CD4-positive, alpha-beta T cell (primary cell): Measurements from ENCODE around the gene SIX1. TPM values are rescaled to one million over a fixed set of nuclear protein-coding genes. Genes with fewer than 3 reads are reported as not detected.

Experiments used
- ATAC-seq: fragments of 200-7000 bp; cut with Tn5 transposase; one replicate; pipeline ENCODE4 v1.10.0; 2022; ENCODE audit warnings: mild to moderate bottlenecking; ENCODE audit not compliant: poor library complexity
- CTCF ChIA-PET: fragments of 350-600 bp; sonication (Branson Sonifier 250); formaldehyde crosslinking; loops from one replicate; lab custom pipeline; 2021; ENCODE audit warnings: antibody characterized with exemption, inconsistent platforms; lab: Charles Lee
- POLR2A ChIA-PET: fragments of 350-600 bp; sonication (Branson Sonifier 250); formaldehyde crosslinking; loops from one replicate; lab custom pipeline; 2021; ENCODE audit warnings: antibody characterized with exemption, inconsistent platforms; lab: Charles Lee
- DNase-seq, 14 experiments: peaks; one replicate each; pipeline ENCODE4 v3.0.0-alpha.2; 2013 to 2020; ENCODE audit warnings: mixed read lengths in 2 of 14
- H3K27ac ChIP-seq, 2 donors: one replicate each; pipeline versions ENCODE4 v1.5.1 to v1.7.0; 2013; ENCODE audit warnings: low read length in 2 of 2, low read depth in 1 of 2, mild to moderate bottlenecking in 1 of 2
- H3K27me3 ChIP-seq, 2 experiments: 1 replicate in 1 of 2; 2 replicates in 1 of 2; pipeline versions ENCODE4 v1.6.1 to v1.7.0; 2013; ENCODE audit warnings: low read length in 2 of 2, control low read depth in 1 of 2, mild to moderate bottlenecking in 1 of 2, moderate library complexity in 1 of 2; ENCODE audit not compliant: insufficient read depth in 2 of 2, control insufficient read depth in 1 of 2
- H3K36me3 ChIP-seq: one replicate; pipeline ENCODE4 v1.6.1; 2013; ENCODE audit warnings: low read length, control low read depth; ENCODE audit not compliant: insufficient read depth
- H3K4me1 ChIP-seq: one replicate; pipeline ENCODE4 v1.6.1; 2013; ENCODE audit warnings: low read length, control low read depth; ENCODE audit not compliant: insufficient read depth
- H3K4me3 ChIP-seq: one replicate; pipeline ENCODE4 v1.5.1; 2013; ENCODE audit warnings: mild to moderate bottlenecking, low read length, moderate library complexity
- H3K9me3 ChIP-seq, 2 experiments: 1 replicate in 1 of 2; 2 replicates in 1 of 2; pipeline versions ENCODE4 v1.6.1 to v1.7.0; 2013; ENCODE audit warnings: low read length in 2 of 2, mild to moderate bottlenecking in 2 of 2, control low read depth in 1 of 2, moderate library complexity in 1 of 2; ENCODE audit not compliant: control insufficient read depth in 1 of 2, insufficient read depth in 1 of 2
- H3K27ac Mint-ChIP-seq: one replicate; pipeline ENCODE4 v1.8.0; 2020; ENCODE audit warnings: mixed read lengths
- H3K27me3 Mint-ChIP-seq: one replicate; pipeline ENCODE4 v1.8.0; 2021; ENCODE audit warnings: mixed read lengths
- H3K36me3 Mint-ChIP-seq: one replicate; pipeline ENCODE4 v1.8.0; 2021; ENCODE audit warnings: low read depth, mixed read lengths
- H3K4me1 Mint-ChIP-seq: one replicate; pipeline ENCODE4 v1.8.0; 2021; ENCODE audit warnings: low read depth, mixed read lengths
- H3K4me3 Mint-ChIP-seq: one replicate; pipeline ENCODE4 v1.8.0; 2020; ENCODE audit warnings: mild to moderate bottlenecking, mixed read lengths
- H3K9me3 Mint-ChIP-seq: one replicate; pipeline ENCODE4 v1.8.0; 2020; ENCODE audit warnings: mixed read lengths
- intact Hi-C, 2 experiments: fragments of 100-400 bp; cut with DNase I in 1 of 2; cut with micrococcal nuclease in 1 of 2; formaldehyde crosslinking; loops; one replicate each; pipeline versions ENCODE4 v1.15.1 to v1.9.0; 2023 to 2025; cut with DNase I, micrococcal nuclease
- total RNA-seq, 174 experiments: library from RNA in 2 of 174; stranded (reverse) in 2 of 174; gene quantifications; one replicate each; pipeline ENCODE4 v1.2.3 and lab custom pipeline; 2021 to 2026
- TF ChIP-seq, protein P1 (sequence below): fragments of 200-600 bp; IDR thresholded peaks from one replicate; pipeline ENCODE4 v1.8.0; 2022; ENCODE audit warnings: antibody characterized with exemption, mild to moderate bottlenecking

Gene SIX1
- total RNA-seq, 2 experiments from 2014 or later: not detected

DNA sequence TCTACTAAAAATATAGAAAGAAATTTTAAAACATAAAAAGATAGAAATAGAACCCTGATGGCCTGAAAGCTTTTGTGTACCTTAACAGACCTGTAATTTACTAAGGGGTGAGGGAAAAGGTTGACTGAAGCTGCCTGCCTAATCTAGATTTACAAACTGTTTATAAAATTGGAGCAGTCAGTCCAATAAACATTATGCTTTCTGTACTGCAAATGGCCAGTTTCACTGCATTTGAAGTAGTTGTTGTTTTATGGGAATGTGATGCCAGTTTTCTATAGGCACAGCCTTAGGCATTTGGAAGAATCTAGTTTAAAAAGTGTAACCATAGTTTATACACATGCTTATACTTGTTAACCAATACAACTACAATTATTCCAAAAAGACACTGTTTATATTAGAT, 19.1 kb downstream of the SIX1 start:
- no peaks in the 10 kb centered on the region for H3K9me3 Mint-ChIP-seq
- H3K9me3 ChIP-seq: no peaks in the 10 kb centered on the region
- H3K4me1 Mint-ChIP-seq: peaks cover 9% of the 10 kb centered on the region
- intact Hi-C loops: no loop called here
- H3K4me3 Mint-ChIP-seq: no peak overlapping the region
- H3K4me3 ChIP-seq: no peak overlapping the region
- DNase-seq (no peak), ATAC-seq (no peak)
- TF ChIP-seq, protein P1, sequence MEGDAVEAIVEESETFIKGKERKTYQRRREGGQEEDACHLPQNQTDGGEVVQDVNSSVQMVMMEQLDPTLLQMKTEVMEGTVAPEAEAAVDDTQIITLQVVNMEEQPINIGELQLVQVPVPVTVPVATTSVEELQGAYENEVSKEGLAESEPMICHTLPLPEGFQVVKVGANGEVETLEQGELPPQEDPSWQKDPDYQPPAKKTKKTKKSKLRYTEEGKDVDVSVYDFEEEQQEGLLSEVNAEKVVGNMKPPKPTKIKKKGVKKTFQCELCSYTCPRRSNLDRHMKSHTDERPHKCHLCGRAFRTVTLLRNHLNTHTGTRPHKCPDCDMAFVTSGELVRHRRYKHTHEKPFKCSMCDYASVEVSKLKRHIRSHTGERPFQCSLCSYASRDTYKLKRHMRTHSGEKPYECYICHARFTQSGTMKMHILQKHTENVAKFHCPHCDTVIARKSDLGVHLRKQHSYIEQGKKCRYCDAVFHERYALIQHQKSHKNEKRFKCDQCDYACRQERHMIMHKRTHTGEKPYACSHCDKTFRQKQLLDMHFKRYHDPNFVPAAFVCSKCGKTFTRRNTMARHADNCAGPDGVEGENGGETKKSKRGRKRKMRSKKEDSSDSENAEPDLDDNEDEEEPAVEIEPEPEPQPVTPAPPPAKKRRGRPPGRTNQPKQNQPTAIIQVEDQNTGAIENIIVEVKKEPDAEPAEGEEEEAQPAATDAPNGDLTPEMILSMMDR: no peak
- H3K4me1 ChIP-seq: peaks cover 4% of the 10 kb centered on the region
- H3K36me3 ChIP-seq: no peaks in the 10 kb centered on the region
- no peaks in the 10 kb centered on the region for H3K27me3 ChIP-seq
- ChIA-PET CTCF (no interaction called here), POLR2A (no interaction called here)
- peaks cover 42% of the 10 kb centered on the region for H3K27me3 Mint-ChIP-seq
- H3K27ac Mint-ChIP-seq: no peak overlapping the region
- no peak overlapping the region for H3K27ac ChIP-seq
- H3K36me3 Mint-ChIP-seq: no peaks in the 10 kb centered on the region

DNA sequence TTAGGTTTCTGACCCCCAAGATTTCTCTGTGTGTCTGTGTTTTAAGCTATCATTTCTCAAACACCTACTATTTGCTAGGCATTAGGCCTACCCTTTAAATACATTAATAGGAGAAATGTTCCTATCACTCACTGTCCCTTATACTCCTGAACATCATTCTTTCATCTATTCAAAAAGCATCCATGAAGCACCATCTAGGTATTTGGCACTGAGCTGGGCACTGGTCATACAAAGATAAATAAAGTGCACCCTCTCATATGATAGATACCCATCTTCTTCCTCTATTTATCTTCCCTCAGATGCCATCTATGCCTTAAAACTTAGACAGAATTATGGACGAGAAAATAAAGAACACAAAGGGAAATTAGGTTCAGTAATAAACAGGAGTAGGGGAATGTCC, 20.4 kb downstream of the SIX1 start:
- H3K36me3 ChIP-seq: no peaks in the 10 kb centered on the region
- DNase-seq (no peak), ATAC-seq (no peak)
- TF ChIP-seq, protein P1: no peak
- intact Hi-C loops: no loop called here
- H3K4me1 ChIP-seq: peaks cover 4% of the 10 kb centered on the region
- peaks cover 0 to 8% of the 10 kb centered on the region in 2 experiments for H3K27me3 ChIP-seq
- no peaks in the 10 kb centered on the region for H3K9me3 ChIP-seq
- Mint-ChIP-seq H3K36me3 (no peaks in the 10 kb centered on the region), H3K27me3 (peaks cover 47% of the 10 kb centered on the region), H3K27ac (no peak overlapping the region), H3K9me3 (no peaks in the 10 kb centered on the region), H3K4me3 (no peak overlapping the region), H3K4me1 (peaks cover 9% of the 10 kb centered on the region)
- POLR2A ChIA-PET: no interaction called here
- H3K4me3 ChIP-seq: no peak overlapping the region
- H3K27ac ChIP-seq: no peak overlapping the region
- CTCF ChIA-PET: interaction anchor here (0.8 kb wide), 1 partner anchor 397 kb away, joined by 3 read pairs; no protein-coding TSS in a partner anchor

DNA sequence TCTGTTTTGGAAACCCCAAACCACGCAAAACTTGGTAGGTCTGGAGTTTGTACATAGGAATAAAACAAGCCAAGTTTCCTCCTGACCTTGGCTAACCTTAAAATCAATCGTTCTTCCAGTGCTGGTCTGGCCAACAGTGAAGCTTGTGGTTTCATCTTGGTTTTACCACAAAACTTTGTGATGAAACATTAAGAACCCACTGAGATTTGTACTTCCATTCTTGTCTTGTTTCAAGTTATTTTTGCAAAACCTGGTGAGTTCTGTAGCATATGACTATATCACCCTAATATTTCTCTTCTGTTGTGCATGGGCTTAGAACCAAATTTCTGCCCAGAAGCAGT, 26.4 kb downstream of the SIX1 start:
- H3K27ac ChIP-seq: no peak overlapping the region
- no peak for DNase-seq
- Mint-ChIP-seq H3K9me3 (no peaks in the 10 kb centered on the region), H3K4me3 (no peak overlapping the region), H3K27ac (no peak overlapping the region), H3K36me3 (no peaks in the 10 kb centered on the region), H3K27me3 (peaks cover 42% of the 10 kb centered on the region), H3K4me1 (no peaks in the 10 kb centered on the region)
- peaks cover 0 to 13% of the 10 kb centered on the region in 2 experiments for H3K27me3 ChIP-seq
- H3K9me3 ChIP-seq: no peaks in the 10 kb centered on the region
- no peaks in the 10 kb centered on the region for H3K4me1 ChIP-seq
- no peak overlapping the region for H3K4me3 ChIP-seq
- ATAC-seq: no peak
- CTCF ChIA-PET: interaction anchor here (0.9 kb wide), 1 partner anchor 629 kb away, joined by 3 read pairs; no protein-coding TSS in a partner anchor
- POLR2A ChIA-PET: no interaction called here
- intact Hi-C loops: no loop called here
- no peaks in the 10 kb centered on the region for H3K36me3 ChIP-seq
- TF ChIP-seq, protein P1: no peak
